PC-3 (cell line): Measurements from ENCODE around the gene RIMBP3B.
"Not testable (repeated sequence)": the region's sequence is repeated elsewhere in the genome, so short reads cannot be mapped to it uniquely, and the experiment has no call there.

ENCODE experiments used
- CTCF ChIP-seq: fragments of 300-600 bp; sonication (generic); conservative IDR thresholded peaks from 2 replicates; pipeline ENCODE4 v1.5.1; 2017; ENCODE audit warnings: antibody characterized with exemption, low read depth, mild to moderate bottlenecking, low read length
- EZH2phosphoT487 ChIP-seq: fragments of 300-600 bp; sonication (generic); IDR thresholded peaks from 2 replicates; pipeline ENCODE4 v1.6.1; 2018; ENCODE audit warnings: mild to moderate bottlenecking, antibody characterized with exemption, low read length, borderline replicate concordance

GRCh38 chr22:21418974-21419638 is 35.6 kb downstream of the RIMBP3B start:
- not testable (repeated sequence) for TF ChIP-seq CTCF, EZH2phosphoT487
